Ecto neural progenitor cell (in vitro differentiated cells): ENCODE results near the gene SLC39A7.
A peak's percentile ranks its signal among the peaks of the same experiment; 100 is the strongest.

Experiments
- DNase-seq: peaks from one replicate; pipeline ENCODE4 v3.0.0-alpha.2; 2018; ENCODE audit warnings: low spot score

The SLC39A7 gene

GRCh38 chr6:33236852-33237251 lies 36.2 kb downstream of the SLC39A7 start:
- no peak for DNase-seq

GRCh38 chr6:33237741-33238140 lies 37.1 kb downstream of the SLC39A7 start:
- DNase-seq = no peak

GRCh38 chr6:33241968-33242367 lies 41.3 kb downstream of the SLC39A7 start:
- no peak for DNase-seq

GRCh38 chr6:33243476-33243875 lies 42.8 kb downstream of the SLC39A7 start:
- DNase-seq = no peak

GRCh38 chr6:33247977-33248642 lies 47.4 kb downstream of the SLC39A7 start:
- peak; percentile 91 for DNase-seq

GRCh38 chr6:33248643-33248931 lies 47.9 kb downstream of the SLC39A7 start:
- no peak for DNase-seq

- peak; percentile 94 for DNase-seq
Observed at GRCh38 chr6:33248932-33249731, 48.5 kb downstream of the SLC39A7 start.

GRCh38 chr6:33249732-33250630 lies 49.3 kb downstream of the SLC39A7 start:
- no peak for DNase-seq

GRCh38 chr6:33250731-33251130 lies 50.1 kb downstream of the SLC39A7 start:
- DNase-seq = no peak

- no peak for DNase-seq
Observed at GRCh38 chr6:33251395-33252012, 50.8 kb downstream of the SLC39A7 start.

- DNase-seq = no peak
Observed at GRCh38 chr6:33252759-33253158, 52.1 kb downstream of the SLC39A7 start.
